ENCODE data around the gene HS3ST3A1.
"Not testable (repeated sequence)": the region's sequence is repeated elsewhere in the genome, so short reads cannot be mapped to it uniquely, and the experiment has no call there.

HS3ST3A1 gene

DNA sequence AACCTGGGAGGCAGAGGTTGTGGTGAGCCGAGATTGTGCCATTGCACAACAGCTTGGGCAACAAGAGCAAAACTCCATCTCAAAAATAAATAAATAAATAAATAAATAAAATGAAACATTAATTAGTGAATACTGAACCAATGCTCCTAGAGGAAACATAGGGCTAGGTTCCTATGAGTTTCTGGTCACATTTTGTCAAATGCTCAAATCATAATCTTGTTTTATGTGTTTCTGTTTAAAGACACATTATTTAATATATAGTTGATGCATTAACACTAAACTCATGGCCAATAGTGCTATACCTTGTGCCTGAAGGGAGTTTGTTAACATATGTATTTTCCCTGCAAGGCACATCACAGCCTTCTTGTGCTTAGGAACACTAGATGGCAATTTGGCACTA is 66.8 kb downstream of the HS3ST3A1 start:
- no peak for DNase-seq

GRCh38 chr17:13531721-13532120 is 70.0 kb downstream of the HS3ST3A1 start:
- DNase-seq = no peak

DNA sequence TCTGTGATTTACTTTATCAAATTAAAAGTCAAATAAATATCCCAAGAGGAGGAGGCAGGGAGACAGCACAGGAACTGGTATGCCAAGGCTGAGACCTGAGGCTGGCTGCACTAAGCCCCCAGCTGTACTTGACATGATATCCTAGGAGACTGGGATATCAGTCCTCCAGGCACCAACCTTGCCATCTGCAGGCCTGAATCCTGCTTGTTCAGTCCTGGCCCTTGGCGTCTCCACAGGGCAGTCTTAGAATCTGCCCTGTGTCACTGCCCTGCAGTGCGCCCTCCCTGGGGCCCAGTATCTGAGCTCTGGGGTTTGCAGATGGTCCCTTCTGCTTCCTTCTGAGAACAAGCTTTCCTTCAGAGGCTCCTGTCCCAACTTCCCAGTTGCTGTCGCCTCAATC is 75.9 kb downstream of the HS3ST3A1 start:
- no peak for DNase-seq

- no peak for DNase-seq
These were observed 78.6 kb downstream of the HS3ST3A1 start for GRCh38 chr17:13523164-13523563.

DNA sequence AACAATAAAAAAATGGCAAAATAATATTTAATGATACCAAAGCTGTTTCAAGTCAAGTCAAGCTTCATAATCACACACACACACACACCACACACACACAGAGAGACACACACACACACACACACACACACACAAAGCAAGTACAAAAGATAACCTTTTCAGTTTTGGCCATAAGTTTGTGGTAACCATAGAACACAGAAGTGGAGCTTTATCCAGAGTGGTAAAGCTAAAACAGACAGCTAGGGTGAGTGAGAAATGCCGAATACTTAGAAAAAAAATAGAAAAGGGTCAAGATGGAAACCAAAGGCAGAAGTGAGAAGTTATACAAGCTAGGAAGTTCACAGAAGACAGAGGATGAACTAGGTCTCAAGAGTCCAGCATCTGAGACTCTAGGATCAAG is 79.0 kb downstream of the HS3ST3A1 start:
- DNase-seq = no peak

GRCh38 chr17:13521784-13522183 is 79.9 kb downstream of the HS3ST3A1 start:
- DNase-seq = no peak

DNA sequence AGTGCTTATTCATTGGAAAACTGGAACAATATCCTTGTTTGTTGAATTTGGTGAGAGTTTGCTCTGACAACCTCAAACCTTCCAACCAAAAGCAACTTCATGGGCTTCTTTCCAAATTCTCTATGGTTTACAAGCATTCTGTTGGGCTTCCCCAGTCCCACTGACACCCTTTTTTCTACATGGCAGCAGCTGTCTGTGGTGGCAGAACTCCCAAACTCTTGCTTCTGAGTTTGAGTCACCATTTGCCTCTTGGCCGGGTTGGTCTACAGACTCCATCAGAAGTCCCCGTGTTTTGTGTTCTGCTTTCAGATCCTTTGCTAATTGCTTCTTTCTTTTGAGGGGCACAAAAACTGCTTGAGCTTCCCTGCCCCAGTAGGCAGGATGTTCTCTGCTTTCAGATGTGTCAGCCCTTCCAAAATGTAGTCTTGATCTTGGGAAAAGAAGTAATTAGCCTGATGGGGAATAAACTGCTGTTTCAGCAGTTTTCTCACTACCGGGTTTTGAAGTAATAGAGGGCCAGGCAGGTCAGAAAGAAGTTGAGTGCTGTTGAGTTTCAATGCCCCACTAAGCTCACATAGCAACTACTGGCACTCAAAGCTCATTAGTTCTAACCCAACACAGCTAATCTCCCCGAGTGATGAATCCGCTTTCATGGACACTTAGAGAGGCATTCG is 80.7 kb downstream of the HS3ST3A1 start:
- no peak for DNase-seq

- DNase-seq = no peak
These were observed 83.3 kb downstream of the HS3ST3A1 start for GRCh38 chr17:13518261-13519000.

DNA sequence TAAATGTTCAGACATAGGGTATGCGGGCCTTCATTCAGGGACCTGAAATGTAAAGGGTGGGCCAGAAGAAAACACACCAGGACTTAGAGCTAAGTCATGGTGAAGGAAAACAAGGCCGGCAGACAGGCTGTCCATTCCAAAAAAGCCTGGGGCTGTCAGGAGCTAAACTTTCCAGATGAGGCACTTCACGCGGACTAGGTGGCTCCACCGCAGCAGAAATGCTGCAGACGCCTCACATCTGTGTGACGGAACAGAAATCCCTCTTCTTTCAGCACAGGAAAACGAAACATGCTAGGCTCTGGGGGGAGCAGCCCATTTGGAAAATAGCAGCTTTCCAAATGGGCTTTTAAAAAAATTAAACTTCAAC is 88.7 kb downstream of the HS3ST3A1 start:
- DNase-seq = no peak

- DNase-seq = no peak
These were observed 91.7 kb downstream of the HS3ST3A1 start for GRCh38 chr17:13510062-13510461.

GRCh38 chr17:13509527-13509926 is 92.2 kb downstream of the HS3ST3A1 start:
- no peak for DNase-seq

GRCh38 chr17:13508896-13509295 is 92.8 kb downstream of the HS3ST3A1 start:
- no peak for DNase-seq

DNA sequence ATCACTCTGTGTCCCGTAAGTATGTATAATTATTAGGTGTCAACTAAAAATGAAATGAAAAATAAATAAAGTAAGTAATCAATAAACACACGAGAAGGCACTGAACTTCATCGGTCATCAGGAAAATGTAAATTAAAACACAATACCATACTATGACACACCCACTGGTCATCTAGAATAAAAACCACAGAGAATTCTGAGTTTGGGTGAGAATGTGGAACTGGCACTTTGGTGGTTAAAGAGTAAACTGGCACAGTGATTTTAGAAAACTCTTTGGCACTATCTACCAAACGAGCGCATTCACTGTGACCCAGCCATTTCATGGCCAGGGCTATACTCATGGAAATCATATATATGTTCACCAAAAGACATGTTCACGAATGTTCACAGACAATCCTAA is 98.2 kb downstream of the HS3ST3A1 start:
- no peak for DNase-seq

DNA sequence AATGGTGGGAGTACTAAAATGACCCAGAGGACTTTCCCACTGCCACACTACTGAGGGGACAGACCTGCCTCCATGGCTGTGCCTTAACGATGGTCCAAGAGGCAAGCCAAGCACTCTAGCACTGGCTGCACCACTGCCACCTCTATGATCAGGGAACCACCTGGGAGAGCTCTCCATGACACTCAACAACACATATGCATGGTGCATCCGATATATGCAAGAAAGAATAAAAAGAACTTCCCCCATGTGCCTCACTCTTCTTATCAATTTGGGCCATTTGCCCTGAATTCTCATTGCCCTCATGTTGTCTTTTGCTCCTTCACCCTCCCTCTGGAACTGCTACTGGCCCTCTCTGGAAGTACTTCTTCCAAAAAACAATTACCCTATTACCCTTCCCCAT is 99.5 kb downstream of the HS3ST3A1 start:
- no peak for DNase-seq

DNA sequence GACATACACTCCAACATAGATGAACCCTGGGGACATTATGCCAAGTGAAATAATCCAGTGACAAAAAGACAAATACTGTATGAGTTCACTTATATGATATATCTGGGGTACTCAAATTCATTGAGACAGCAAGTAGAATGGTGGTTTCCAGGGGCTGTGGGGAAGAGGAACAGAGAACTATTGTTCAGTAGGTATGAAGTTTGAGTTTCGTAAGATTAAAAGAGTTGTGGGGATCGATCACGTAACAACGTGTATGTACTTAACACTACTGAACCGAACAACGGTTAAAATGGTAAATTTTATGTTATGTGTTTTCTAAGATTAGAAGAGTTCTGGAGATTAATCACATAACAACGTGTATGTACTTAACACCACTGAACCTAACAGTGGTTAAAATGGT is 100.8 kb downstream of the HS3ST3A1 start:
- DNase-seq = no peak

DNA sequence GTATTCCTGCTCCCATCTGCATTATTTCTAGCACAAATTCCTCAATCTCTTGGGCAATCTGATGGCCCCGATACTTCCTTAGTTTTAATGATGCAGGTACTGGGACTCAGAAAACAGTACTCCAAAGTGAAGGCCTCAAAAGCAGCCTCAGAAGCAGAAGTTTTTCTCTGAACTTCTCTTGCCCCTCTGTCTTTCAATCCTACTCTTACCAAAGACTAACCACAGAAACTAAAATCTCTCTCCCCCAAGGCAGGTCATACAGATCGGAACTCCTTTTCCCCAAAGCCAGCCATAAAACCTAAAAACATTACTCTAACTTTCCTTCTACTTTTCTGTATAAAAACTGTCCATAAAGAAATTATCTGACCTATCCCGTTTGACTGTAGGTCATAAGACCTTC is 103.5 kb downstream of the HS3ST3A1 start:
- no peak for DNase-seq

- DNase-seq = not testable (repeated sequence)
These were observed 105.1 kb downstream of the HS3ST3A1 start for GRCh38 chr17:13496553-13497056.

DNA sequence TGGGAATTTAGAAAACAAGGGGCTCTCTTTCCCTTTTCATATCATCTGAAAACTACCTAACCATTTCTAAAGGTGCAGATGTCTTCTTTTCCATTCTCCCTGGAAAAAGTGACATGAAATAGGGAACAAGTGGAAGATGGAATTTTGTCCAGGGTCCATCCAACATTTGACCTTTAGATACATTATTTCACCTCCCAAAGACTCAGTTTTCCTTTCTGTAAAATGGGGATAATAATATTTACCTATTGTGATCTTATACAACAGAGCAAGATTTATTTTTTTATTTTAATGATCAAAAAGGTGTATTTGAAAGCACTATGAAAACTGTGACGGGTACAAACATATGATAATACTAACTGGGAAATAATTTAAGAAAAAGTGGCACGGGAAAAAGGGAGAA is 106.3 kb downstream of the HS3ST3A1 start:
- no peak for DNase-seq

DNA sequence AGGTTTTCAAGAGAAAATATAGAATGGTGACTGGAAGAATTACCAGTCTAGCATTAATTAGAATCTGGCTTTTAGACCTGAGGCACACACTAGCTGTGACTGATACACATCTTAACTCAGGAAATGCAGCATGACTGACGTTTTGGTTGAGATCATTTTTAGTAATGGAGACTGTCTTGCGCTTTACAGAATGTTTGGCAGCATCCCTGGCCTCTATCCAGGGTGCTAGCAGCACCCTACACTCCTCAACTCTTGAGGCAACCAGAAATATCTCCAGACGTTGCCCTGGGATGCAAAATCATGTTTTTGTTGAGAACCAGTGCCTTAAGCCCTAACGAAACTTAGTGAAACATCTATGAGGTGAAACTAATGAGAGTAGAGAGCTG is 109.0 kb downstream of the HS3ST3A1 start:
- no peak for DNase-seq

- no peak for DNase-seq
These were observed 109.6 kb downstream of the HS3ST3A1 start for GRCh38 chr17:13491916-13492736.

- no peak for DNase-seq
These were observed 110.2 kb downstream of the HS3ST3A1 start for GRCh38 chr17:13491491-13491890.

DNA sequence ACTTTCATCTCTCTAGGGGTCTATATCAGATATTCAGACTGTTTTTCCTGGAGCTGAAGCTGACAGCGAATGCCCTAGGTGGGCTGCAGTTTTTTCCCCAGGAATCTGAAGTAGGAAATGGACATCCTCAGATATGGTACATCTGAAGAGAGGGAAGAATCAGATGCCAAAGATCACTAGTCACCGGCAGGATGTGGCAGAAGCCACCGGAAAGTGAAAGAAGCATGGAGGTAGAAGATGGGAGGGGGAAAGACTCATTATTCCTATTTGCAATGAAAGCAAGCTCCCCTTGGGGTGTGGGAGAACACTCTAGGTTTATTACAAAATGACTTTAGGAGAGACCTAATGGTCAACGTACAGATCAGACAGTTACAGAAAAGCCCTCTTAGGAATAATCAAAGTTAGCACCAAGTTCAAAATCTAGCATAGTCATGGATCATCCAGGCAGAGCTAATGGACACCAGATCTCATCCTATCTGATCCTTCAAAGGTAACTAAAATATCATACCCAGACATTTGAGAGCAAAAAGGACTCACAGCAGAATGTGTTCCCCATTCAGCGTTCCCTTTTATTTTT is 110.7 kb downstream of the HS3ST3A1 start:
- DNase-seq = no peak

- DNase-seq = no peak
These were observed 111.3 kb downstream of the HS3ST3A1 start for GRCh38 chr17:13490427-13490826.
